Ectodermal cell (in vitro differentiated cells): Measurements from ENCODE around the gene SDK1.
"Not testable (repeated sequence)": the region's sequence is repeated elsewhere in the genome, so short reads cannot be mapped to it uniquely, and the experiment has no call there.

Experiments
- H3K27ac ChIP-seq: 2 replicates; pipeline ENCODE4 v1.7.0; 2013; ENCODE audit warnings: mild to moderate bottlenecking, low read depth, low read length; ENCODE audit not compliant: insufficient read depth, poor library complexity, severe bottlenecking
- H3K27me3 ChIP-seq: 2 replicates; pipeline ENCODE4 v1.7.0; 2013; ENCODE audit warnings: mild to moderate bottlenecking, low read length; ENCODE audit not compliant: insufficient read depth, control insufficient read depth, poor library complexity, severe bottlenecking
- H3K36me3 ChIP-seq: one replicate; pipeline ENCODE4 v1.7.0; 2013; ENCODE audit warnings: low read length; ENCODE audit not compliant: control insufficient read depth, insufficient read depth
- H3K4me1 ChIP-seq: one replicate; pipeline ENCODE4 v1.7.0; 2013; ENCODE audit warnings: low read length; ENCODE audit not compliant: control insufficient read depth, insufficient read depth
- H3K4me3 ChIP-seq: 2 replicates; pipeline ENCODE4 v1.7.0; 2013; ENCODE audit warnings: low read depth, low read length, control low read depth; ENCODE audit not compliant: insufficient read depth
- H3K9me3 ChIP-seq: 2 replicates; pipeline ENCODE4 v1.7.0; 2013; ENCODE audit warnings: mild to moderate bottlenecking, low read length, moderate library complexity; ENCODE audit not compliant: control insufficient read depth
- WGBS, 2 experiments: methylation state at CpG; one replicate each; pipeline ENCODE4 v1.1.7; 2013; ENCODE audit warnings: missing lambda C conversion rate in 2 of 2; 5-methylcytosine and 5-hydroxymethylcytosine counted together

Gene SDK1

GRCh38 chr7:4313911-4314310 is 1012.9 kb downstream of the SDK1 start:
- not testable (repeated sequence) for H3K4me3 ChIP-seq, H3K9me3 ChIP-seq, H3K4me1 ChIP-seq, H3K27ac ChIP-seq, H3K36me3 ChIP-seq, H3K27me3 ChIP-seq
- WGBS, 2 experiments: 92 to 94% methylated on average over 29 of the region's 29 CpGs

GRCh38 chr7:4314316-4314715 is 1013.3 kb downstream of the SDK1 start:
- not testable (repeated sequence) for H3K27me3 ChIP-seq, H3K36me3 ChIP-seq, H3K27ac ChIP-seq, H3K4me3 ChIP-seq, H3K4me1 ChIP-seq, H3K9me3 ChIP-seq
- WGBS, 2 experiments: 80 to 81% methylated on average over 16 of the region's 16 CpGs
